Right renal pelvis (tissue), 4 donors: Measurements from ENCODE around the gene CUEDC1. TPM values are rescaled to one million over a fixed set of nuclear protein-coding genes. Genes with fewer than 3 reads are reported as not detected.

Experiments
- DNase-seq, 4 donors: peaks; one replicate each; pipeline ENCODE4 v3.0.0-alpha.2; 2013; ENCODE audit warnings: low read depth in 4 of 4, low spot score in 3 of 4, missing footprints in 1 of 4
- polyA plus RNA-seq, 4 donors: library from polyadenylated mRNA; unstranded; fragments of 120-200 nt; gene quantifications; one replicate each; pipeline ENCODE4 v1.2.1, GENCODE V29; 2013; ENCODE audit not compliant: insufficient read length in 4 of 4

CUEDC1 gene
- polyA plus RNA-seq, 4 donors = 41.8 to 46.9 (median 45.2) TPM

GRCh38 chr17:57868007-57868909, 87.0 kb downstream of the CUEDC1 start:
- no peak for DNase-seq

GRCh38 chr17:57867126-57867525, 88.1 kb downstream of the CUEDC1 start:
- no peak for DNase-seq

- DNase-seq = no peak
Observed at GRCh38 chr17:57866723-57867122, 88.5 kb downstream of the CUEDC1 start.

GRCh38 chr17:57866319-57866718, 88.9 kb downstream of the CUEDC1 start:
- no peak for DNase-seq

GRCh38 chr17:57864273-57864672, 90.9 kb downstream of the CUEDC1 start:
- no peak for DNase-seq

- DNase-seq = no peak
Observed at GRCh38 chr17:57862694-57863667, 92.2 kb downstream of the CUEDC1 start.

- DNase-seq = no peak
Observed at GRCh38 chr17:57861790-57862693, 93.2 kb downstream of the CUEDC1 start.

- no peak for DNase-seq
Observed at GRCh38 chr17:57861000-57861789, 94.0 kb downstream of the CUEDC1 start.

- DNase-seq = no peak
Observed at GRCh38 chr17:57860414-57860999, 94.7 kb downstream of the CUEDC1 start.

GRCh38 chr17:57859601-57860413, 95.4 kb downstream of the CUEDC1 start:
- no peak for DNase-seq

GRCh38 chr17:57858838-57859237, 96.4 kb downstream of the CUEDC1 start:
- no peak for DNase-seq

- no peak for DNase-seq
Observed at GRCh38 chr17:57856792-57857620, 98.2 kb downstream of the CUEDC1 start.

- DNase-seq = no peak
Observed at GRCh38 chr17:57855391-57856035, 99.7 kb downstream of the CUEDC1 start.

- DNase-seq = no peak
Observed at GRCh38 chr17:57853695-57854094, 101.5 kb downstream of the CUEDC1 start.

- DNase-seq = no peak
Observed at GRCh38 chr17:57852955-57853328, 102.3 kb downstream of the CUEDC1 start.

- no peak for DNase-seq
Observed at GRCh38 chr17:57852092-57852954, 102.9 kb downstream of the CUEDC1 start.
